GM19328 (cell line): Measurements from ENCODE around the gene GDF10.

Source experiments
- ATAC-seq: cut with Tn5 transposase; IDR thresholded peaks from one replicate; pipeline ENCODE4 v1.9.1; 2021; ENCODE audit warnings: mild to moderate bottlenecking, moderate library complexity; ENCODE audit not compliant: unreplicated experiment

Gene GDF10

GRCh38 chr10:47268696-47269095 lies 31.3 kb upstream of the GDF10 start:
- no peak for ATAC-seq

GRCh38 chr10:47269294-47269693 lies 30.7 kb upstream of the GDF10 start:
- no peak for ATAC-seq

GRCh38 chr10:47276071-47276470 lies 23.9 kb upstream of the GDF10 start:
- ATAC-seq = no peak

GRCh38 chr10:47276576-47277351 lies 23.2 kb upstream of the GDF10 start:
- ATAC-seq = no peak

- no peak for ATAC-seq
These were observed 22.4 kb upstream of the GDF10 start for GRCh38 chr10:47277352-47278151.

GRCh38 chr10:47278152-47278473 lies 21.9 kb upstream of the GDF10 start:
- no peak for ATAC-seq

- ATAC-seq = no peak
These were observed 21.3 kb upstream of the GDF10 start for GRCh38 chr10:47278720-47279119.

GRCh38 chr10:47279276-47279675 lies 20.7 kb upstream of the GDF10 start:
- no peak for ATAC-seq

- no peak for ATAC-seq
These were observed 17.9 kb upstream of the GDF10 start for GRCh38 chr10:47282005-47282656.

GRCh38 chr10:47282657-47283018 lies 17.4 kb upstream of the GDF10 start:
- ATAC-seq = no peak

- ATAC-seq = no peak
These were observed 16.8 kb upstream of the GDF10 start for GRCh38 chr10:47283101-47283630.

- no peak for ATAC-seq
These were observed 16.1 kb upstream of the GDF10 start for GRCh38 chr10:47283848-47284247.

- ATAC-seq = no peak
These were observed 14.4 kb upstream of the GDF10 start for GRCh38 chr10:47285381-47286115.

- ATAC-seq = no peak
These were observed 13.9 kb upstream of the GDF10 start for GRCh38 chr10:47286116-47286505.

GRCh38 chr10:47286591-47287315 lies 13.2 kb upstream of the GDF10 start:
- ATAC-seq = no peak

GRCh38 chr10:47287365-47287802 lies 12.6 kb upstream of the GDF10 start:
- no peak for ATAC-seq

- ATAC-seq = no peak
These were observed 12.2 kb upstream of the GDF10 start for GRCh38 chr10:47287805-47288204.

GRCh38 chr10:47288236-47288635 lies 11.8 kb upstream of the GDF10 start:
- no peak for ATAC-seq

GRCh38 chr10:47288916-47289495 lies 11.0 kb upstream of the GDF10 start:
- ATAC-seq = no peak

- no peak for ATAC-seq
These were observed 10.1 kb upstream of the GDF10 start for GRCh38 chr10:47289921-47290320.
